D721Med (cell line): ENCODE results near the gene NT5DC1.

Source experiments
- DNase-seq: peaks from one replicate; pipeline ENCODE4 v3.0.0; 2011; ENCODE audit warnings: low spot score; ENCODE audit not compliant: insufficient read length
- FAIRE-seq: peaks from 2 replicates; lab custom pipeline; 2011; peaks lifted over from hg19 to GRCh38; lab: Jason Lieb, UNC
- TF ChIP-seq, protein P1 (sequence below): IDR thresholded peaks from 2 replicates; pipeline ENCODE4 v1.5.1; 2012; ENCODE audit warnings: mild to moderate bottlenecking, control low read depth; ENCODE audit not compliant: insufficient read depth; ENCODE audit errors: missing control alignments

Gene NT5DC1

DNA sequence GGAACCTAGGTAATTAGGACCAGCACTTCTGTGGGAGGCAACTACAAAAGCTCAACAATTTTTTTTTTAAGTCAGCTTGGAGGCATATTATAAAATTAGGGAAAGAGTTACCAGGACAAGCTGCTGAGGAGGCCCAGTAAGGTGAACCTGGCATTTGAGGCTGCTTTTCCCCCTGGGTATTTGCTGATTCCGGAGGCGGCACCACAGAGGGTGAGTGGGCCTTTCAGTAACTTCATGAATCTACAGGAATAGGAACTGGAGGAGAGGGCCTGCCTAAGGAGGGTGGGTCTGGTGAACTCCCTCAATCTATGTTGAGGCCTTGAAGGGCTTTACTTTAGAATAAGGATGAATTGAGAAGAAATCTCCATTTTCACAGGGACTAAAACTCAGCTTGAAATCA, 138.6 kb downstream of the NT5DC1 start:
- FAIRE-seq (no peak), DNase-seq (no peak)
- TF ChIP-seq, protein P1, sequence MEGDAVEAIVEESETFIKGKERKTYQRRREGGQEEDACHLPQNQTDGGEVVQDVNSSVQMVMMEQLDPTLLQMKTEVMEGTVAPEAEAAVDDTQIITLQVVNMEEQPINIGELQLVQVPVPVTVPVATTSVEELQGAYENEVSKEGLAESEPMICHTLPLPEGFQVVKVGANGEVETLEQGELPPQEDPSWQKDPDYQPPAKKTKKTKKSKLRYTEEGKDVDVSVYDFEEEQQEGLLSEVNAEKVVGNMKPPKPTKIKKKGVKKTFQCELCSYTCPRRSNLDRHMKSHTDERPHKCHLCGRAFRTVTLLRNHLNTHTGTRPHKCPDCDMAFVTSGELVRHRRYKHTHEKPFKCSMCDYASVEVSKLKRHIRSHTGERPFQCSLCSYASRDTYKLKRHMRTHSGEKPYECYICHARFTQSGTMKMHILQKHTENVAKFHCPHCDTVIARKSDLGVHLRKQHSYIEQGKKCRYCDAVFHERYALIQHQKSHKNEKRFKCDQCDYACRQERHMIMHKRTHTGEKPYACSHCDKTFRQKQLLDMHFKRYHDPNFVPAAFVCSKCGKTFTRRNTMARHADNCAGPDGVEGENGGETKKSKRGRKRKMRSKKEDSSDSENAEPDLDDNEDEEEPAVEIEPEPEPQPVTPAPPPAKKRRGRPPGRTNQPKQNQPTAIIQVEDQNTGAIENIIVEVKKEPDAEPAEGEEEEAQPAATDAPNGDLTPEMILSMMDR: no peak

DNA sequence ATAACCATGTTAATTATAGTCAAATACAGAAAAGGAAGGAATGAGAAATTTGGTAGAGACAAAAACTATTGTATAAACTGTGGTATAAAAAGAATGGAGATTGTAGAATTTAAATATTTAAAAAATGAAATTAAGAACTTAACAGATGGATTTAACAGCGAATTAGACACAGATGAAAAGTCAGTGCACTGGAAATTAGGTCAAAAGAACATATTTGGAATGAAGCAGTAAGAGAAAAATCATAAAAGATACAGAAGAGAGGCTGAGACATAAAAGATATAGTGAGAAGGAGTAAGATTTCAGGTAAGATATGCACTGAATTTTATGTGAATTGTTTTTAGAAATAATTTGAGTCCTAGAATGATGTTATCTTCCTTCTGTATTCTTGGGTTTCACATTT, 139.2 kb downstream of the NT5DC1 start:
- no peak for DNase-seq
- no peak for FAIRE-seq
- TF ChIP-seq, protein P1: no peak

DNA sequence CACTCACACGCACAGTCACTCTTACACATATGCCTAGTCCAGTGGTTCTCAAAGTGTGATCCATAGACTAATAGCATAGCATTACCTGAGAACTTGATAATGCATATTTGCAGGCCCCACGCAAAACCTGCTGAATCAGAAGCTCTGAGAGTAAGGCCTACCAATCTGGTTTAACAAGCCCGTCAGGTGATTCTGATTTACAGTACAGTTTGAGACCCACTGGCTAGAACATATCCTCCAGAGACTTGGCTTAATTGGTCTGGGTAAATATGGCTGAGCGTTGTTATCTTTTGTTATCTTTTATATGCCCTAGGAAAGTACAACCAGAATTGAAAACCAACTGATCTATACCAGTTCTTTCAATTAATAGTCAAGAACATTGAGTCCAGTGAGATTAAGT, 143.6 kb downstream of the NT5DC1 start:
- FAIRE-seq: no peak
- TF ChIP-seq, protein P1: no peak
- no peak for DNase-seq

DNA sequence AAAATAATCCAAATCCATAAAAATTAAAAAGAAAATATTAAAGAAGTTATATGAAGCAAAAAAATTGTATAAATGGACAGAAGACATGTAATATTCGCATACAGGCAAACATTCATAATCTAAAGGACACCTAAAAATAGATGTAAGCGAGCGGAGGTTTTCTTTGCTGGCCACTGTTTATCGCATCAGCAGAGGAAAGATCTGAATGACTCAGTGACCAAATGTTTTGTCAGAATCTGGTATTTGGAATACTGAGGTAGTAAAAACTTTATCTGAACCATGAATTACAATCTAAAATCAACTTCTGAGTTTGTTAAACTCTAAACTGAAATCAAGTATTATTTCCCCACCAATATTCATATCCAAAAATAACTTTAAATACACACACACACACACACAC, 145.4 kb downstream of the NT5DC1 start:
- FAIRE-seq (no peak), DNase-seq (no peak)
- TF ChIP-seq, protein P1: no peak

DNA sequence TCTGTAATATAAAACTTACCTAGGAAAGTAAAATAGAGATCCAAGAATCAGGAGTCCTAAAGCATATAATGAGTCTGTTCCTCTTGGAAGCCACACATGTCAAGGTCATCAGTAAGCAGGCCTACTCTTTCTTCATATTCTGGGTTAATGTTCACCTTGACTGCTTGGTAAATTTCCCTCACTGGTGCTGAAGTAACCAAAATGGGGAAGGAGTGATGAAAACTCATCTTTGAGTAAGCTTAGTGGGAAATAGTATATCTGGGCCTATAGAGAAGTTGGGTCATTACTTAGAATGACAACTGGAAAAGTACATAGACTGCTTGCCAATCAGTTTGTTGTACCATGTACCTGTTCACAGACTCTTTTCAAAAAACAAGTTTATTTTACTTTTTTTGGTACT, 146.6 kb downstream of the NT5DC1 start:
- FAIRE-seq (no peak), DNase-seq (no peak)
- TF ChIP-seq, protein P1: no peak

DNA sequence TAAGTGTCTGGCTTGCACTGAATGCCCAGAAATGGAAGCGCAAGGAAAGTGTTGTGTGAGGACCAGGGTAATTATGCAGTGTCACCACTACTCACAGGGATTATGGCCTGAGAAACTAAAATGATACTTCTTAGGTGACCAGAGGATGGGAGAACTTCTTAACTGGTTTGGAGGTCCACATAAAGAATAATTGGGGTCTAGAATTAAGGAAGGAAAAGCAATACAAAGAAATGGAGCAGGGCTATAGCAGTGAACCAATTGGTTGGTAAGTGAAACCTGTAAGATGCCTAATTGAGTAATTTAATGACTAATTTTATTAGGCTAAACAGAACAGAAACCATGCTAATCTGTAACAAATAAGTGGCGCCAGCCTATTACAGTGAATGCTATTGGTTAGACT, 147.9 kb downstream of the NT5DC1 start:
- FAIRE-seq (no peak), DNase-seq (no peak)
- TF ChIP-seq, protein P1: no peak

DNA sequence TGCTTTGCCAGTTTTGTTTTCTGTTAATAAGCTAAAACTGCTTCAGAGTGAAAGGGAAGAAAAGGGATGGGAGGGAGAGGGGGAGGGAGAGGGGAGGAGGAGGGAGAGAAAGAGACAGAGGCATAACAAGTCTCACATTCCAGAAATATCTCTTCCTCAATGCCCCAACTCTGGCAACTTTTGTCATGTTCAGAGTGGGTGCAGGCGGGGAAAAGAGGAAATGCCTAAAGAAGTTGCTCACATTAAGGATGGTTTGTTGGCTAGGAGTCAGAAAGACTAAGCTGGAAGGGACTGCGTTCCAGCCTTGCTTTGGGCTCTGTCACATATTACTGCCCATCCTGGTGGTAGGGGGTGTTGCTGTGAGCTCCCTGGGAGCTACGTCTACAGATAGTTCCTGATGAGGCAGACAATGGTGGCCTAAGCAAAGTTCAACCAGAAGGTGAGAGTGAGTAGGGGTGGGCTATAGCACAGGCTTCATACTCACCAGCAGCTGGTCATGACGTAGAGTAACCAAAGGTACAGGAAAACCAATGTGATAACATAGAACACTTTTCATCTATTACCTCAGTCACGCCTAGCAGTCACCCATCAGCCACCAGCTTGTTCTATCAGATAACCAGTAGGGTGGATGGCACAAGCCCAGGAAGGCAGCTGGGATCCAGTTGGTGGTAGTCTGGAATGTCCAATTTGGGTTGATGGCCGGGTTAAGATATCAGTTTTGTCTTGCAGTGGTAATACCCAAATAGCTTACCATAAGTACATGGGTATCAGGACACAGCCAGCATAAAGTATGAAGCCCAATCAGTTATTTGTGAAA, 151.1 kb downstream of the NT5DC1 start:
- FAIRE-seq (no peak), DNase-seq (no peak)
- TF ChIP-seq, protein P1: no peak
